Gastrocnemius medialis (tissue), 4 donors: Measurements from ENCODE around the gene MAST4. TPM values are rescaled to one million over a fixed set of nuclear protein-coding genes. Genes with fewer than 3 reads are reported as not detected.
"Not testable (repeated sequence)": the region's sequence is repeated elsewhere in the genome, so short reads cannot be mapped to it uniquely, and the experiment has no call there.

Source experiments
- ATAC-seq, 2 donors: fragments of 150-250 bp; one replicate each; pipeline ENCODE4 v1.9.1; 2016
- DNase-seq, 2 donors: peaks; one replicate each; pipeline ENCODE4 v3.0.0-alpha.2; 2019
- H3K27ac ChIP-seq, 4 donors: fragments of 200-600 bp; sonication (generic); 1 replicate in 1 of 4; 2 replicates in 3 of 4; pipeline ENCODE4 v1.5.1; 2016 to 2018; ENCODE audit warnings: mild to moderate bottlenecking in 2 of 4, moderate library complexity in 1 of 4
- H3K27me3 ChIP-seq, 3 donors: fragments of 200-600 bp; sonication (generic) in 2 of 3; 1 replicate in 1 of 3; 2 replicates in 2 of 3; pipeline versions ENCODE4 v1.5.1 to v1.6.0; 2016 to 2019; ENCODE audit warnings: mild to moderate bottlenecking in 1 of 3, moderate library complexity in 1 of 3
- H3K36me3 ChIP-seq, 2 donors: fragments of 200-600 bp; sonication (generic) in 1 of 2; one replicate each; pipeline ENCODE4 v1.5.1; 2017 to 2018
- H3K4me1 ChIP-seq, 2 donors: fragments of 200-600 bp; sonication (generic) in 1 of 2; one replicate each; pipeline ENCODE4 v1.5.1; 2016 to 2017; ENCODE audit warnings: mild to moderate bottlenecking in 2 of 2
- H3K4me3 ChIP-seq, 4 donors: fragments of 200-600 bp; sonication (generic) in 3 of 4; 1 replicate in 1 of 4; 2 replicates in 3 of 4; pipeline ENCODE4 v1.5.1; 2016 to 2019; ENCODE audit warnings: mild to moderate bottlenecking in 2 of 4
- H3K9me3 ChIP-seq, 3 donors: fragments of 200-600 bp; sonication (generic) in 2 of 3; 1 replicate in 1 of 3; 2 replicates in 2 of 3; pipeline ENCODE4 v1.5.1; 2016 to 2019
- POLR2A ChIP-seq, 2 donors: fragments of 450-650 bp; IDR thresholded peaks; one replicate each; pipeline ENCODE4 v1.6.1; 2017; ENCODE audit warnings: antibody characterized with exemption in 2 of 2, mild to moderate bottlenecking in 2 of 2, moderate library complexity in 2 of 2
- in situ Hi-C, 4 donors: fragments of 200-750 bp; cut with MboI; loops; one replicate each; pipeline versions ENCODE4 v1.15.0 to v1.8.0; 2017; ENCODE audit warnings: low sequenced_read_pairs in 4 of 4
- intact Hi-C: fragments of 100-400 bp; cut with DNase I; formaldehyde crosslinking; loops from one replicate; pipeline ENCODE4 v1.15.1; 2023; ENCODE audit warnings: low total_unique reads
- total RNA-seq, 4 donors: library from RNA; depleted of rRNA; stranded (reverse); fragments of >200 nt; gene quantifications; one replicate each; pipeline versions ENCODE4 v1.1.0 to v1.2.3, GENCODE V29; 2016
- TF ChIP-seq, protein P1 (sequence below), 5 experiments: fragments of 450-650 bp in 3 of 5; fragments of 200-600 bp in 2 of 5; sonication (generic) in 2 of 5; IDR thresholded peaks in 4 of 5; conservative IDR thresholded peaks in 1 of 5; 1 replicate in 4 of 5; 2 replicates in 1 of 5; pipeline ENCODE4 v1.5.1; 2016 to 2019; ENCODE audit warnings: antibody characterized with exemption in 5 of 5, mild to moderate bottlenecking in 3 of 5, moderate library complexity in 3 of 5

MAST4 gene
- total RNA-seq, 4 donors from 2014 or later = 24.1 to 42.0 (median 38.5) TPM

DNA sequence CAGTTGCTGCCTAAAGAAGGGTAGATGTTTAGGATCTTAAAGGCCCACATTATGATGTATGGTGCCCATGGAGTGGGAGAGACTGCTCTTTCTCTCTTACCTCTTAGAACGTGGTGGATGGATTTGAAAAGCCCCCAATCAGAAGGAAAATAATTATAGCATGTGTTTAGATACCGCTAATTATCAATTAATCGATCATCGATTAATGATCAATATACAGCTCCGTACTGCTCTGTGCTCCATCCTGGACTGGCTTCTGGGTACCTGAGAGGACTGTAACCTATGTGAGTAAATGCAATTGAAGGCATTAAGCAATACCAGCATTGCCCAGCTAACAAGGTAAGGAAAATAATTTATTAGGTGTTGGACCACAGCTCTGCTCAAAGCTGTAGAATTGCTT is 149.1 kb downstream of the MAST4 start:
- intact Hi-C loops = loop anchor here (10.0 kb wide), 1 partner anchor 150 kb away; the partner anchor contains the start of gene MAST4
- TF ChIP-seq, protein P1, sequence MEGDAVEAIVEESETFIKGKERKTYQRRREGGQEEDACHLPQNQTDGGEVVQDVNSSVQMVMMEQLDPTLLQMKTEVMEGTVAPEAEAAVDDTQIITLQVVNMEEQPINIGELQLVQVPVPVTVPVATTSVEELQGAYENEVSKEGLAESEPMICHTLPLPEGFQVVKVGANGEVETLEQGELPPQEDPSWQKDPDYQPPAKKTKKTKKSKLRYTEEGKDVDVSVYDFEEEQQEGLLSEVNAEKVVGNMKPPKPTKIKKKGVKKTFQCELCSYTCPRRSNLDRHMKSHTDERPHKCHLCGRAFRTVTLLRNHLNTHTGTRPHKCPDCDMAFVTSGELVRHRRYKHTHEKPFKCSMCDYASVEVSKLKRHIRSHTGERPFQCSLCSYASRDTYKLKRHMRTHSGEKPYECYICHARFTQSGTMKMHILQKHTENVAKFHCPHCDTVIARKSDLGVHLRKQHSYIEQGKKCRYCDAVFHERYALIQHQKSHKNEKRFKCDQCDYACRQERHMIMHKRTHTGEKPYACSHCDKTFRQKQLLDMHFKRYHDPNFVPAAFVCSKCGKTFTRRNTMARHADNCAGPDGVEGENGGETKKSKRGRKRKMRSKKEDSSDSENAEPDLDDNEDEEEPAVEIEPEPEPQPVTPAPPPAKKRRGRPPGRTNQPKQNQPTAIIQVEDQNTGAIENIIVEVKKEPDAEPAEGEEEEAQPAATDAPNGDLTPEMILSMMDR (IDR thresholded peaks at IDR 0.05 in 4 of 5, conservative IDR thresholded peaks at IDR 0.05 in 1 of 5) = no peak
- TF ChIP-seq POLR2A (IDR thresholded peaks at IDR 0.05) = no peak
- ATAC-seq (no peak), DNase-seq (no peak)
- Histone ChIP-seq H3K27me3 (no peaks in the 10 kb centered on the region), H3K36me3 (no peaks in the 10 kb centered on the region), H3K4me3 (no peak overlapping the region), H3K27ac (no peak overlapping the region), H3K4me1 (peaks cover 0 to 7% of the 10 kb centered on the region in 2 donors), H3K9me3 (no peaks in the 10 kb centered on the region)
- in situ Hi-C loops = no loop called here

DNA sequence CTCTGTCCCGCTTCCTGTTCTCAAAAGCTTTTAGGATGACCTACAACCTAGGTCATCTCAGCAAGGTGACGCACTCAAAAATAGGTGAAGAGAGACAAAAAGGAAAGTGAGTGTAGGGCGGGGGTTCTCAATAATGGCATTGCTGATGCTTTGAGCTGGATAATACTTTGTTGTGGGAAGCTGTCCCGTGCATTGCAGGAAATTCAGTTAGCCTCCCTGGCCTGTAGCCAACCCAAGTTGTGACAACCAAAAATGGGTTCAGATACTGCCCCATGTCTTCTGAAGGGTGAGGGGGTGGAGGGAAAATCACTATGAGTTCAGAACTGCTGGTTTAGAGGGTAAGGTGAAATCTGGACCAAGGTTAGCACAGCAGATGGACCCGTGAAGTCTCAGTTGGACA is 151.4 kb downstream of the MAST4 start:
- H3K27me3 ChIP-seq = no peaks in the 10 kb centered on the region
- no peak overlapping the region for H3K27ac ChIP-seq
- H3K4me1 ChIP-seq = peaks cover 0 to 7% of the 10 kb centered on the region in 2 donors
- ATAC-seq = no peak
- in situ Hi-C loops = no loop called here
- no peaks in the 10 kb centered on the region for H3K9me3 ChIP-seq
- intact Hi-C loops = loop anchor here (10.0 kb wide), 1 partner anchor 153 kb away; the partner anchor contains the start of gene MAST4
- DNase-seq = no peak
- TF ChIP-seq POLR2A (IDR thresholded peaks at IDR 0.05) = no peak
- H3K36me3 ChIP-seq = no peaks in the 10 kb centered on the region
- no peak overlapping the region for H3K4me3 ChIP-seq

DNA sequence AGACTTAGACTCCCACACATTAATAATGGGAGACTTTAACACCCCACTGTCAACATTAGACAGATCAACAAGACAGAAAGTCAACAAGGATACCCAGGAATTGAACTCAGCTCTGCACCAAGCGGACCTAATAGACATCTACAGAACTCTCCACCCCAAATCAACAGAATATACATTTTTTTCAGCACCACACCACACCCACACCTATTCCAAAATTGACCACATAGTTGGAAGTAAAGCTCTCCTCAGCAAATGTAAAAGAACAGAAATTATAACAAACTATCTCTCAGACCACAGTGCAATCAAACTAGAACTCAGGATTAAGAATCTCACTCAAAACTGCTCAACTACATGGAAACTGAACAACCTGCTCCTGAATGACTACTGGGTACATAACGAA is 156.5 kb downstream of the MAST4 start:
- H3K4me1 ChIP-seq, DNase-seq, H3K27ac ChIP-seq, H3K36me3 ChIP-seq, H3K4me3 ChIP-seq, H3K9me3 ChIP-seq, ATAC-seq, H3K27me3 ChIP-seq, intact Hi-C loops: not testable (repeated sequence)
- in situ Hi-C loops = loop anchor here in 3 of 4 donors (10.0 to 25.0 kb wide), 2 partner anchors 440 to 448 kb away; no protein-coding TSS in a partner anchor

DNA sequence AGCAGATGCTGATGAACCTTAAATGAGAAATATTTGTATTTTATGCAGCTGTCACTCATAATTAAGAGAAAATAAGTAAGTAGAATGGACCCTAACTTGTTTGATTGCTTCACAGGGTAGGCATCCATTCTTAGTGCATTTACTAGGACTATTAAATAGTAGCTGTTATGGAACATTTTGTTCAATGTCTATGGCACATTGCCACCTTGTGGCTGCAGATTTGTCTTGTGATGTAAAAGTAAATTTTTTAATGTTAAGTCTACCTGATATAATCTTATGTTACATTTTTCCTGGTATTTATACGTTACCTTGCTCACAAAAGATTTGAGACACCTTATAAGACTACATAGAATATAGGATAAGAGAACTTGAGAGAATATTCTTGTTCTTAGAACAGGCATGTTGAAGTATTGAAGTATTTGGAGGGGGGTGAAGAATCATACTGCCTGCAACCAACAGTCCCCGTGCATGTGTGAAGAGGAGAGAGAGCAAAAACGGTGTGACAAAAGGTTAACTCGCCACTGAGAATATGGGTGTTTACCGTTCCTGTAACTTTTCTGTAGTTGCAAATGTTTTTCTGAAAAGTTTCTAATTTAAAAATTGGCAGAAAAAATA is 161.1 kb downstream of the MAST4 start:
- in situ Hi-C loops (loop anchor here (5.0 to 25.0 kb wide), 3 partner anchors 445 to 453 kb away; no protein-coding TSS in a partner anchor), intact Hi-C loops (loop anchor here (1.0 kb wide), 1 partner anchor 450 kb away; no protein-coding TSS in a partner anchor)
- no peaks in the 10 kb centered on the region for H3K36me3 ChIP-seq
- ATAC-seq = no peak
- no peaks in the 10 kb centered on the region for H3K27me3 ChIP-seq
- H3K4me1 ChIP-seq = no peaks in the 10 kb centered on the region
- no peak overlapping the region for H3K4me3 ChIP-seq
- H3K27ac ChIP-seq = no peak overlapping the region
- TF ChIP-seq, protein P1 (IDR thresholded peaks at IDR 0.05 in 4 of 5, conservative IDR thresholded peaks at IDR 0.05 in 1 of 5) = peak in 2 of 5 experiments; percentile 22 to 33
- TF ChIP-seq POLR2A (IDR thresholded peaks at IDR 0.05) = no peak
- DNase-seq = no peak
- H3K9me3 ChIP-seq = no peaks in the 10 kb centered on the region

DNA sequence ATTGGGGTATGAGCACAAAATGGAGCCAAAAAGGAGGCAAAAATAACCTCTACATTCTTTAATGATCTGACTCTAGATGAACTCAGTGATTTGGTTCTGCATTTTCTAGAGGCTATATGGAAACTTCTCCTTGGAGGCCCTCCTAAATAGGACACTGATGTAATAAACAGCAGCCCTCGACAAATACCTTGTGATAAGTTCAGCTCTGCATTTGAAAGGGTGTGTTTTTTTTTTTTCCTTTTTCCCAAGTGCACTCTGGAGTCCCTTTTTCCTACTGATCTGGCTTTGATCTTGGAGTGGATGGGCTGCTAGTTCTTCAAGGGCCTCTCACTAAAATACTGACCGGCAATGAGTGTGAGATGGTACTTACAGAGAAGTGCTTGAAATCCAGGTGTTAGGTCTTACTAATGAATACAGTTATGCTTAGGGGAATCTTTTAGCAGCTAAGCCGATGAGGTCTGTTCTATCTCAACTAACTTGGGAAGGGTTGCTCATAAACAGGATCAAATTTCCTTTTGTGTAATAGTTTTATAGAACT is 161.7 kb downstream of the MAST4 start:
- intact Hi-C loops (loop anchor here (1.0 kb wide), 1 partner anchor 451 kb away; no protein-coding TSS in a partner anchor), in situ Hi-C loops (loop anchor here (5.0 to 25.0 kb wide), 3 partner anchors 446 to 453 kb away; no protein-coding TSS in a partner anchor)
- no peak for DNase-seq

More for the DNA sequence above, 161.7 kb downstream of the MAST4 start:
- Histone ChIP-seq H3K36me3 (no peaks in the 10 kb centered on the region), H3K4me1 (no peaks in the 10 kb centered on the region), H3K4me3 (no peak overlapping the region), H3K27me3 (no peaks in the 10 kb centered on the region), H3K27ac (no peak overlapping the region), H3K9me3 (no peaks in the 10 kb centered on the region)
- TF ChIP-seq POLR2A (IDR thresholded peaks at IDR 0.05) = no peak
- TF ChIP-seq, protein P1 (IDR thresholded peaks at IDR 0.05 in 4 of 5, conservative IDR thresholded peaks at IDR 0.05 in 1 of 5) = no peak
- ATAC-seq = no peak
